ENCODE data around the gene MINAR2. TPM values are rescaled to one million over a fixed set of nuclear protein-coding genes. Genes with fewer than 3 reads are reported as not detected.

Gene MINAR2
- total and polyA plus RNA-seq, 7 experiments from 2014 or later = not detected

DNA sequence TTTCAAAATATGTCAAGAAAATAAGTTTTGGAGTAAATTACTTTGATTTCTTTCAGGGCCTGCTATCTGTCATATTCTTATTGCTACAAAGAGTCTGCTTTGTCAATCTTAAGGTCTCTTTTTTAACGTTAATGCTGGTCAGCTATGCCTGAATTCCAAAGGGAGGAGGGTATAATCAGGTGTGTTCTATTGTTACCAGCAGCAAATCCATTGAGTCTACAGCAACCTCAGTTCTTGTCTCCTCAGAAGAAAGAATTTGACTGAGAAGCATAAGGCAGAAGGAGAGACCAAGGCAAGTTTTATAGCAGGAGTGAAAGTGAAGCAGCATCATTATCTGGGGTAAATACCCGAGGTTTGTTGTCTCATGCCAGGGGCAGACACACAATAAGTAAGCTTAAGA lies 23.7 kb upstream of the MINAR2 start:
- Mint-ChIP-seq H3K27ac (no peak overlapping the region), H3K9me3 (peaks cover 0 to 2% (median 0%) of the 10 kb centered on the region in 11 donors), H3K27me3 (peaks cover 0 to 11% (median 3%) of the 10 kb centered on the region in 5 donors), H3K4me1 (no peaks in the 10 kb centered on the region), H3K36me3 (no peaks in the 10 kb centered on the region), H3K4me3 (no peak overlapping the region)
- H3K9me3 ChIP-seq (ENCODE audit: control insufficient read depth in 2 of 3, low read length in 3 of 3) = no peaks in the 10 kb centered on the region
- no peaks in the 10 kb centered on the region for H3K4me1 ChIP-seq (ENCODE audit: control insufficient read depth in 2 of 2, insufficient read depth in 2 of 2, low read length in 2 of 2)
- DNase-seq = no peak
- ChIA-PET POLR2A (no interaction called here), CTCF (no interaction called here)
- no peak for ATAC-seq
- intact Hi-C loops (cut with micrococcal nuclease) = no loop called here
- peaks cover 0 to 3% of the 10 kb centered on the region in 2 donors for H3K27me3 ChIP-seq (ENCODE audit: control insufficient read depth in 2 of 2, insufficient read depth in 2 of 2, low read length in 2 of 2)
- no peaks in the 10 kb centered on the region for H3K36me3 ChIP-seq (ENCODE audit: control insufficient read depth in 2 of 3, insufficient read depth in 3 of 3, low read length in 3 of 3)
- H3K4me3 ChIP-seq (ENCODE audit: low read length) = no peak overlapping the region
- no peak overlapping the region for H3K27ac ChIP-seq (ENCODE audit: low read depth, low read length)

DNA sequence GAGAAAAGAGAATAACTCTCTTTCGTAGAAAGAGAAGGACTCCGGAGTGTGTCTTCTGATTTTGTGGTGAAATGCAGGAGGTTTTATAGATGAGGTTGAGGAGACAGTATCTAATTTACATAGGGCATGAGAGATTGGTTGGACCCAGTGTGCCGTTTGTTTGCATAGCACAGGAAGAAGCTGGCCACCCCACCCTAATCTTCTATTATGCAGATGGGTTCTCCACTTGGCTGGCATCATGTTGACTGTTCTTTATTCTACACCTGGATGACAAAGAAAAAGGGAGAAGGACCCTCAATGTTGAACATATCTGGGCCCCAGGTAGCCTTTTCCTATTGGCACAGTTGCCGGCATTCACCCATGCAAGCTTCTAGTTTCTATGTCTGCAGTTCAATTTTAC lies 23.2 kb upstream of the MINAR2 start:
- ChIA-PET CTCF (no interaction called here), POLR2A (no interaction called here)
- H3K36me3 Mint-ChIP-seq = no peaks in the 10 kb centered on the region
- H3K27me3 ChIP-seq (ENCODE audit: control insufficient read depth in 2 of 2, insufficient read depth in 2 of 2, low read length in 2 of 2) = peaks cover 0 to 3% of the 10 kb centered on the region in 2 donors
- no peaks in the 10 kb centered on the region for H3K4me1 ChIP-seq (ENCODE audit: control insufficient read depth in 2 of 2, insufficient read depth in 2 of 2, low read length in 2 of 2)
- H3K9me3 ChIP-seq (ENCODE audit: control insufficient read depth in 2 of 3, low read length in 3 of 3) = no peaks in the 10 kb centered on the region
- no peak overlapping the region for H3K4me3 Mint-ChIP-seq
- ATAC-seq = no peak
- H3K27ac ChIP-seq (ENCODE audit: low read depth, low read length) = no peak overlapping the region
- no peak overlapping the region for H3K4me3 ChIP-seq (ENCODE audit: low read length)
- intact Hi-C loops (cut with micrococcal nuclease) = no loop called here
- DNase-seq = no peak
- no peaks in the 10 kb centered on the region for H3K36me3 ChIP-seq (ENCODE audit: control insufficient read depth in 2 of 3, insufficient read depth in 3 of 3, low read length in 3 of 3)
- peaks cover 0 to 2% (median 0%) of the 10 kb centered on the region in 11 donors for H3K9me3 Mint-ChIP-seq
- H3K4me1 Mint-ChIP-seq = no peaks in the 10 kb centered on the region
- H3K27me3 Mint-ChIP-seq = peaks cover 0 to 11% (median 3%) of the 10 kb centered on the region in 5 donors
- H3K27ac Mint-ChIP-seq = no peak overlapping the region

DNA sequence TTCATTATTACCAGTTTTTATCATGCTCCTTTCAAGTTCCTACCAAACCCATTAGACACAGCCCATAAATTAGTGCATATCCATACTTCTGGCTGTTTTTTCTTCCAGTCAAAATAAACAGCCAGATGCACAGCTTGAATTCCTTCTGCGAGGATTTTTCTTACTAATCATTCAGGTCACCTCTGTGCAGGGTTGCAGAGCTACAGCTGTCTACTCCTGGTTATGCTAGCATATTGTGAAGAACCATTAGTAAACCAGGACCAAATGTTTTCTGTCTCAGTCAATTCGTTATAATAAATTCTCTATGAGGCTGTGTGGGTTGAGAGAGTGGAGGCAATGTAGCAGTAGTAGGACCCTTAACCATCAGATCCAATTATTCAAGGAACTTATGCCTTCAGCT lies 8.1 kb upstream of the MINAR2 start:
- POLR2A ChIA-PET = no interaction called here
- CTCF ChIA-PET = no interaction called here
- Mint-ChIP-seq H3K27ac (no peak overlapping the region), H3K4me1 (no peaks in the 10 kb centered on the region), H3K36me3 (no peaks in the 10 kb centered on the region), H3K27me3 (peaks cover 0 to 5% (median 0%) of the 10 kb centered on the region in 5 donors), H3K4me3 (no peak overlapping the region), H3K9me3 (no peaks in the 10 kb centered on the region)
- no peak for DNase-seq
- H3K9me3 ChIP-seq (ENCODE audit: control insufficient read depth in 2 of 3, low read length in 3 of 3) = no peaks in the 10 kb centered on the region
- intact Hi-C loops (cut with micrococcal nuclease) = no loop called here
- ATAC-seq = no peak
- H3K36me3 ChIP-seq (ENCODE audit: control insufficient read depth in 2 of 3, insufficient read depth in 3 of 3, low read length in 3 of 3) = no peaks in the 10 kb centered on the region
- H3K4me1 ChIP-seq (ENCODE audit: control insufficient read depth in 2 of 2, insufficient read depth in 2 of 2, low read length in 2 of 2) = no peaks in the 10 kb centered on the region
- H3K27ac ChIP-seq (ENCODE audit: low read depth, low read length) = no peak overlapping the region
- H3K4me3 ChIP-seq (ENCODE audit: low read length) = no peak overlapping the region
- H3K27me3 ChIP-seq (ENCODE audit: control insufficient read depth in 2 of 2, insufficient read depth in 2 of 2, low read length in 2 of 2) = no peaks in the 10 kb centered on the region

DNA sequence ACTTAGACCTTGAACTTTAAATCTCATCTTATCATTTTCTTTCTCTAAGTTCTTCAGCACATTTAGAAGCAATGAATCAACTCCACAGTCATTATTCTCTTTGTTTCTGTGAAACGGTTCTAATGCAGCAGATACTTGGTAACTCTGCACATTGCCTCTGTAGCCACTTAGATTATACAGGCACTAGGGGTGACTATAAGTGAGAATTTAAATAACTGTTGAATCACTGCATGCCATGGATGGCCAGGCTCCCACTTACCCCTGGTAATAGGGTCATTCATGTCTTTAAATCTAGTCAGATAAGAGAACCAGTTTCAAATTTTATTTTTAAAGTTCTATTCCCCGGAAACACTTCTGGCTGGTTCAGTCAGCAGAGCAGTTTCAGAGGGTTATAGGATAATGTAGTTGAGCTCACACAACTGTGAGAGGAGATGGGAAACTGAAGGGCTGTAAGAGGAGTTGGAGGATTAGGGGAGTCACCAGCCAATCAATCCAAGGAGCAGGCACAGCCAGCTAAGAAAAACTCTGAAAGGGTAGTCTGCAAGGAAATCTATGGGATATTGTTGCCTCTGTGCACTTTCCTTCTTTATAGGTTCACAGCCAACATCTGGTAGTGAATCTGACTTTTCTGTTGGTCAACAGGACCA lies 4.2 kb upstream of the MINAR2 start:
- Histone ChIP-seq H3K9me3 (ENCODE audit: control insufficient read depth in 2 of 3, low read length in 3 of 3) (no peaks in the 10 kb centered on the region), H3K4me1 (ENCODE audit: control insufficient read depth in 2 of 2, insufficient read depth in 2 of 2, low read length in 2 of 2) (no peaks in the 10 kb centered on the region), H3K36me3 (ENCODE audit: control insufficient read depth in 2 of 3, insufficient read depth in 3 of 3, low read length in 3 of 3) (no peaks in the 10 kb centered on the region), H3K27me3 (ENCODE audit: control insufficient read depth in 2 of 2, insufficient read depth in 2 of 2, low read length in 2 of 2) (no peaks in the 10 kb centered on the region), H3K4me3 (ENCODE audit: low read length) (no peak overlapping the region), H3K27ac (ENCODE audit: low read depth, low read length) (no peak overlapping the region)
- Mint-ChIP-seq H3K4me3 (no peak overlapping the region), H3K27ac (no peak overlapping the region), H3K36me3 (no peaks in the 10 kb centered on the region), H3K4me1 (no peaks in the 10 kb centered on the region), H3K27me3 (peaks cover 0 to 2% (median 0%) of the 10 kb centered on the region in 5 donors), H3K9me3 (peaks cover 0 to 2% (median 0%) of the 10 kb centered on the region in 11 donors)
- ATAC-seq (no peak), DNase-seq (no peak)
- CTCF ChIA-PET = no interaction called here
- POLR2A ChIA-PET = no interaction called here
- intact Hi-C loops (cut with micrococcal nuclease) = no loop called here

DNA sequence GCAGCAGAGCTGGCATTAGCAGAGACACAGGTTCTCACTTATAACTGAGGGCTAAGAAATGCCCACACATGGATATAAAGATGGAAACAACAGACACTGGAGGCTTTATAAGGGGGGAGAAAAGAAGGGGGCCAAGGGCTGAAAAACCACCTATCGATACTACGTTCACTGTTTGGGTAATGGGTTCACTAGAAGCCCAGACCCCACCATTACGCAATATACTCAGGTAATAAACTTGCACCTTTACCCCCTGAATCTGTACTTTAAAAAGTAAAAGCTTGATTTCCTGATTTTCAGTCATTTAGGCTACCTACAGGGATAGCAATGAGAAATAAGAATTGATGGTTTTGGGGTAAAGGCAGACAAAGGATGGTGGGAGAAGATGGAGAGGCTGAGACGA lies 1.9 kb upstream of the MINAR2 start:
- H3K36me3 ChIP-seq (ENCODE audit: control insufficient read depth in 2 of 3, insufficient read depth in 3 of 3, low read length in 3 of 3) = no peaks in the 10 kb centered on the region
- H3K4me3 Mint-ChIP-seq = no peak overlapping the region
- ATAC-seq = no peak

DNA sequence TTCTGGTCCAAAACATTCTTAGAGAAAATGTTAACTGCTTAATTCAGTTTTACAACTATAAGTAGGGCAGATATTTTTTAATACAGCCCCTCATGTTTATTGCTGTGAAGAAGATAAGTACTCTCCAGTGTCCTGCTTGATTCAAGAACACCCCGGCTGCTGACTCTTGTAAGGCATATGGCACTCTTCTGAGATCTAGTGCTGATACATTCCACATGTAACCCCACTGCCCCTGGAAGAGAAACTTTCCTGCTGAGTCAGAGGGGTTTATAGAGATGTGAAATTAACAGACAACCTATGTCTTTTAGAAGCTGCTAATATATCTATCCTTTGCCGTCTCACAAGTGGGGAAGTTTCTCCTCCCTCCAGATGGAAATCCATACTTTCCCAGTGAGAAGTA lies 1.0 kb upstream of the MINAR2 start:
- peaks cover 0 to 2% (median 0%) of the 10 kb centered on the region in 11 donors for H3K9me3 Mint-ChIP-seq
- Histone ChIP-seq H3K4me3 (ENCODE audit: low read length) (no peak overlapping the region), H3K36me3 (ENCODE audit: control insufficient read depth in 2 of 3, insufficient read depth in 3 of 3, low read length in 3 of 3) (no peaks in the 10 kb centered on the region), H3K9me3 (ENCODE audit: control insufficient read depth in 2 of 3, low read length in 3 of 3) (no peaks in the 10 kb centered on the region), H3K27me3 (ENCODE audit: control insufficient read depth in 2 of 2, insufficient read depth in 2 of 2, low read length in 2 of 2) (no peaks in the 10 kb centered on the region), H3K4me1 (ENCODE audit: control insufficient read depth in 2 of 2, insufficient read depth in 2 of 2, low read length in 2 of 2) (no peaks in the 10 kb centered on the region), H3K27ac (ENCODE audit: low read depth, low read length) (no peak overlapping the region)
- H3K4me1 Mint-ChIP-seq = no peaks in the 10 kb centered on the region
- no peak overlapping the region for H3K4me3 Mint-ChIP-seq
- ChIA-PET CTCF (no interaction called here), POLR2A (no interaction called here)
- H3K36me3 Mint-ChIP-seq = no peaks in the 10 kb centered on the region
- DNase-seq (no peak), ATAC-seq (no peak)
- intact Hi-C loops (cut with micrococcal nuclease) = no loop called here
- peaks cover 0 to 2% (median 0%) of the 10 kb centered on the region in 5 donors for H3K27me3 Mint-ChIP-seq
- no peak overlapping the region for H3K27ac Mint-ChIP-seq

More for the DNA sequence above, 1.9 kb upstream of the MINAR2 start:
- ChIA-PET POLR2A (no interaction called here), CTCF (no interaction called here)
- Mint-ChIP-seq H3K9me3 (peaks cover 0 to 2% (median 0%) of the 10 kb centered on the region in 11 donors), H3K36me3 (no peaks in the 10 kb centered on the region), H3K4me1 (no peaks in the 10 kb centered on the region), H3K27me3 (peaks cover 0 to 2% (median 0%) of the 10 kb centered on the region in 5 donors), H3K27ac (no peak overlapping the region)
- no peak for DNase-seq
- no peaks in the 10 kb centered on the region for H3K27me3 ChIP-seq (ENCODE audit: control insufficient read depth in 2 of 2, insufficient read depth in 2 of 2, low read length in 2 of 2)
- intact Hi-C loops (cut with micrococcal nuclease) = no loop called here
- no peaks in the 10 kb centered on the region for H3K9me3 ChIP-seq (ENCODE audit: control insufficient read depth in 2 of 3, low read length in 3 of 3)
- no peak overlapping the region for H3K4me3 ChIP-seq (ENCODE audit: low read length)
- no peaks in the 10 kb centered on the region for H3K4me1 ChIP-seq (ENCODE audit: control insufficient read depth in 2 of 2, insufficient read depth in 2 of 2, low read length in 2 of 2)
- no peak overlapping the region for H3K27ac ChIP-seq (ENCODE audit: low read depth, low read length)
